HG02938 (cell line): Measurements from ENCODE around the gene FYB1.

Experiments
- ATAC-seq: cut with Tn5 transposase; IDR thresholded peaks from one replicate; pipeline ENCODE4 v1.9.1; 2021; ENCODE audit warnings: mild to moderate bottlenecking, moderate library complexity; ENCODE audit not compliant: unreplicated experiment

The FYB1 gene

GRCh38 chr5:39099831-39100230, 119.5 kb downstream of the FYB1 start:
- no peak for ATAC-seq

- no peak for ATAC-seq
Observed at GRCh38 chr5:39093352-39093751, 126.0 kb downstream of the FYB1 start.

GRCh38 chr5:39092581-39093351, 126.6 kb downstream of the FYB1 start:
- no peak for ATAC-seq

- no peak for ATAC-seq
Observed at GRCh38 chr5:39091940-39092580, 127.3 kb downstream of the FYB1 start.

GRCh38 chr5:39083968-39084367, 135.4 kb downstream of the FYB1 start:
- no peak for ATAC-seq

GRCh38 chr5:39082995-39083394, 136.4 kb downstream of the FYB1 start:
- ATAC-seq: no peak

GRCh38 chr5:39080597-39081204, 138.7 kb downstream of the FYB1 start:
- ATAC-seq: no peak

GRCh38 chr5:39080168-39080567, 139.2 kb downstream of the FYB1 start:
- no peak for ATAC-seq

GRCh38 chr5:39079147-39079546, 140.2 kb downstream of the FYB1 start:
- no peak for ATAC-seq

GRCh38 chr5:39076757-39077728, 142.3 kb downstream of the FYB1 start:
- ATAC-seq: peak; percentile 13

GRCh38 chr5:39076101-39076756, 143.1 kb downstream of the FYB1 start:
- no peak for ATAC-seq

GRCh38 chr5:39074017-39074814, 145.1 kb downstream of the FYB1 start, which contains the start of gene RICTOR:
RICTOR (minus strand) TSS chr5:39074399; CDS start chr5:39074377, 22 bp downstream.
- ATAC-seq: peak; percentile 63

GRCh38 chr5:39073767-39074016, 145.7 kb downstream of the FYB1 start:
- peak; percentile 20 for ATAC-seq

- peak; percentile 38 for ATAC-seq
Observed at GRCh38 chr5:39072925-39073766, 146.2 kb downstream of the FYB1 start.

GRCh38 chr5:39068099-39068498, 151.3 kb downstream of the FYB1 start:
- ATAC-seq: no peak

- ATAC-seq: no peak
Observed at GRCh38 chr5:39064450-39064849, 154.9 kb downstream of the FYB1 start.

GRCh38 chr5:39063037-39063436, 156.3 kb downstream of the FYB1 start:
- no peak for ATAC-seq

- no peak for ATAC-seq
Observed at GRCh38 chr5:39062530-39062929, 156.8 kb downstream of the FYB1 start.

GRCh38 chr5:39062104-39062503, 157.3 kb downstream of the FYB1 start:
- ATAC-seq: no peak
